ENCODE data around the gene DMWD. TPM values are rescaled to one million over a fixed set of nuclear protein-coding genes. Genes with fewer than 3 reads are reported as not detected.

DMWD gene
- total RNA-seq, 1 donor from 2014 or later = 29.9 TPM

DNA sequence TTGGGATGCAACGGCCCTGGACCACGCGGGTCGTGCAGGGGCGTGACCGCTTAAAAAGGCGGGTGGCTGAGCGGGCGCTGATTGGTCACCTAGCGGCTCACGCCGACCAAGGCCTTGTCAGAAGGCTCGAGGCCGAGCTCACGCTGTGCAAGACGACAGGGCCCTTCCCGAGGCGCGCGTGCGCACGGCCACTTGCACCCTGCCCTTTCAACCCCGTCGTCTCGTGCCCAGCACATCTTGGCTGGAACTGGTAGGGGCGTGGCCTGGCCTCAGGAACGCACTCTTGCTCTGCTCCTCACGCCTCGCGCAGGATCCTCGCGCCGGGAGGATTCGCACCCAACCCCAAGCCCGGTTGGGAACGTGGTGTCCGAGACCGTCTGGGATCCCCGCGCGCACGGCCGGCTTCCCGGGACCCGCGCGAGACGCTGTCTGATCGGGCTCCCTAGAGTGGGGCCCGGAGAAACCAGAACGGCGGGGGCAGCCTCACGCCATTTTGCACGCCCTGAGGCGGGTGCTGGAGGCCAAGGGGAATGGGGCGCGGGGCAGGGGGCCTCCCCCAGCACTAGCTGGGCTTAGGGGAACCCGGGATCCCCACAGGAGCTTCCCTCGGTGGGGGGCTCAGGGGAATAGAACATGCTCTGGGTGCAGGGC lies 59.4 kb downstream of the DMWD start, which contains the start of gene MEIOSIN:
TSS of gene MEIOSIN (plus strand) at position 280 of the 651 bp plus-strand sequence. CDS start 1,938 bp downstream, outside the sequence.
- H3K4me3 ChIP-seq (ENCODE audit: low read depth, low read length) = no peak within 1 kb of the TSS
- TF ChIP-seq, protein P1, sequence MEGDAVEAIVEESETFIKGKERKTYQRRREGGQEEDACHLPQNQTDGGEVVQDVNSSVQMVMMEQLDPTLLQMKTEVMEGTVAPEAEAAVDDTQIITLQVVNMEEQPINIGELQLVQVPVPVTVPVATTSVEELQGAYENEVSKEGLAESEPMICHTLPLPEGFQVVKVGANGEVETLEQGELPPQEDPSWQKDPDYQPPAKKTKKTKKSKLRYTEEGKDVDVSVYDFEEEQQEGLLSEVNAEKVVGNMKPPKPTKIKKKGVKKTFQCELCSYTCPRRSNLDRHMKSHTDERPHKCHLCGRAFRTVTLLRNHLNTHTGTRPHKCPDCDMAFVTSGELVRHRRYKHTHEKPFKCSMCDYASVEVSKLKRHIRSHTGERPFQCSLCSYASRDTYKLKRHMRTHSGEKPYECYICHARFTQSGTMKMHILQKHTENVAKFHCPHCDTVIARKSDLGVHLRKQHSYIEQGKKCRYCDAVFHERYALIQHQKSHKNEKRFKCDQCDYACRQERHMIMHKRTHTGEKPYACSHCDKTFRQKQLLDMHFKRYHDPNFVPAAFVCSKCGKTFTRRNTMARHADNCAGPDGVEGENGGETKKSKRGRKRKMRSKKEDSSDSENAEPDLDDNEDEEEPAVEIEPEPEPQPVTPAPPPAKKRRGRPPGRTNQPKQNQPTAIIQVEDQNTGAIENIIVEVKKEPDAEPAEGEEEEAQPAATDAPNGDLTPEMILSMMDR (IDR thresholded peaks at IDR 0.05; ENCODE audit: insufficient read depth, low read length, poor library complexity, severe bottlenecking) = no peak
- no peak for DNase-seq (ENCODE audit: low read depth)
- H3K27me3 ChIP-seq (ENCODE audit: control insufficient read depth, insufficient read depth, low read length) = no peaks in the 10 kb centered on the region
- H3K36me3 ChIP-seq (ENCODE audit: control insufficient read depth, insufficient read depth, low read length) = no peaks in the 10 kb centered on the region

Other genes with a start within 250 kb of the DMWD start
- gene OPA3, start 208.0 kb downstream of the DMWD start, total RNA-seq = 12.3 and 15.5 TPM in 2 replicates
- 0.07 TPM in 1 of 2 replicates, not detected in the other for gene GPR4, start 190.6 kb downstream of the DMWD start, total RNA-seq
- 30.7 and 33.6 TPM in 2 replicates for gene EML2, start 153.4 kb downstream of the DMWD start, total RNA-seq
- 0.46 TPM in 1 of 2 replicates, not detected in the other for gene GIPR, start 124.6 kb downstream of the DMWD start, total RNA-seq
- gene SNRPD2, start 100.9 kb downstream of the DMWD start, total RNA-seq = 177 and 219 TPM in 2 replicates
- gene QPCTL, start 100.2 kb downstream of the DMWD start, total RNA-seq = 15.6 and 26.2 TPM in 2 replicates
- gene FBXO46, start 61.9 kb downstream of the DMWD start, total RNA-seq = 13.0 and 15.8 TPM in 2 replicates
- gene MEIOSIN, start 59.4 kb downstream of the DMWD start, total RNA-seq = not detected in 2 replicates
- 11.7 and 16.9 TPM in 2 replicates for gene SIX5, start 23.6 kb downstream of the DMWD start, total RNA-seq
- gene DMPK, start 10.4 kb downstream of the DMWD start, total RNA-seq = 17.7 and 17.8 TPM in 2 replicates
- not detected in 2 replicates for gene RSPH6A, start 22.5 kb upstream of the DMWD start, total RNA-seq
- 32.2 and 52.0 TPM in 2 replicates for gene SYMPK, start 70.3 kb upstream of the DMWD start, total RNA-seq
- 0.14 and 0.50 TPM in 2 replicates for gene FOXA3, start 71.5 kb upstream of the DMWD start, total RNA-seq
- gene IRF2BP1, start 93.3 kb upstream of the DMWD start, total RNA-seq = 32.9 and 36.4 TPM in 2 replicates
- 3.0 and 8.0 TPM in 2 replicates for gene MYPOP, start 109.8 kb upstream of the DMWD start, total RNA-seq
- gene NANOS2, start 121.9 kb upstream of the DMWD start, total RNA-seq = not detected in 2 replicates
- gene NOVA2, start 181.0 kb upstream of the DMWD start, total RNA-seq = under 0.01 TPM in 1 of 2 replicates, not detected in the other
- gene CCDC61, start 202.6 kb upstream of the DMWD start, total RNA-seq = 7.1 and 9.7 TPM in 2 replicates
- gene PGLYRP1, start 230.2 kb upstream of the DMWD start, total RNA-seq = not detected in 2 replicates
- not detected in 2 replicates for gene IGFL4, start 248.2 kb upstream of the DMWD start, total RNA-seq